Lower leg skin (tissue), 4 donors: ENCODE data around the gene FN1. TPM values are rescaled to one million over a fixed set of nuclear protein-coding genes. Genes with fewer than 3 reads are reported as not detected.

Source experiments
- DNase-seq, 2 donors: peaks; one replicate each; pipeline ENCODE4 v3.0.0-alpha.2; 2019; ENCODE audit warnings: low spot score in 2 of 2
- H3K4me3 ChIP-seq: fragments of 200-600 bp; sonication (generic); 2 replicates; pipeline ENCODE4 v1.5.1; 2017; ENCODE audit warnings: mild to moderate bottlenecking, low read depth; ENCODE audit not compliant: poor library complexity, severe bottlenecking
- POLR2A ChIP-seq, 2 donors: fragments of 450-650 bp; IDR thresholded peaks; one replicate each; pipeline ENCODE4 v1.6.1; 2016 to 2017; ENCODE audit warnings: antibody characterized with exemption in 2 of 2, mild to moderate bottlenecking in 1 of 2, moderate library complexity in 1 of 2
- WGBS, 2 donors: methylation state at CpG; one replicate each; pipeline ENCODE4 v1.1.5; 2018; 5-methylcytosine and 5-hydroxymethylcytosine counted together
- intact Hi-C: fragments of 100-400 bp; cut with DNase I; formaldehyde crosslinking; loops from one replicate; pipeline ENCODE4 v1.15.0; 2023; ENCODE audit warnings: low total_unique reads
- total RNA-seq, 4 donors: library from RNA; depleted of rRNA; stranded (reverse); fragments of >200 nt; gene quantifications; one replicate each; pipeline ENCODE4 v1.1.0, GENCODE V29; 2016
- TF ChIP-seq, protein P1 (sequence below), 3 donors: fragments of 450-650 bp; IDR thresholded peaks; one replicate each; pipeline ENCODE4 v1.5.1; 2016; ENCODE audit warnings: antibody characterized with exemption in 3 of 3, mild to moderate bottlenecking in 3 of 3, moderate library complexity in 2 of 3

FN1 gene
- total RNA-seq, 4 donors from 2014 or later: 38.2 to 149 (median 52.8) TPM

DNA sequence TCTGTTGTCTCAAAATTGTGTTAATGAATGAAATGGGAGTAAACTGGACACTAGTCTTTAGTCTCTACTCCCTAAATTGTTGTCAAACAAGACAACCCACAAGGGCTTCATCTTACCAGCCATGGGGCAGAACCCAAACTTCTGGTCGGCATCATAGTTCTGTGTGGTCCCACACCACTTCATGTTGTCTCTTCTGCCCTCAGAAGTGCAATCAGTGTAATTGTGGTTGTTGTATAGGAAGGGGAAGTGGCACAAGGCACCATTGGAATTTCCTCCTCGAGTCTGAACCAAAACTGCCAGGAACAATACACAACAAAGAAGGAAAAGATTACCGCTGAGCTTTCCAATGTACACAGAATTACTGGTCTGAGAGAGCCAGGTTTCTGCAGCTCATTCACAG is 12.6 kb downstream of the FN1 start:
- intact Hi-C loops: no loop called here
- no peak for DNase-seq
- no peak overlapping the region for H3K4me3 ChIP-seq
- TF ChIP-seq, protein P1, sequence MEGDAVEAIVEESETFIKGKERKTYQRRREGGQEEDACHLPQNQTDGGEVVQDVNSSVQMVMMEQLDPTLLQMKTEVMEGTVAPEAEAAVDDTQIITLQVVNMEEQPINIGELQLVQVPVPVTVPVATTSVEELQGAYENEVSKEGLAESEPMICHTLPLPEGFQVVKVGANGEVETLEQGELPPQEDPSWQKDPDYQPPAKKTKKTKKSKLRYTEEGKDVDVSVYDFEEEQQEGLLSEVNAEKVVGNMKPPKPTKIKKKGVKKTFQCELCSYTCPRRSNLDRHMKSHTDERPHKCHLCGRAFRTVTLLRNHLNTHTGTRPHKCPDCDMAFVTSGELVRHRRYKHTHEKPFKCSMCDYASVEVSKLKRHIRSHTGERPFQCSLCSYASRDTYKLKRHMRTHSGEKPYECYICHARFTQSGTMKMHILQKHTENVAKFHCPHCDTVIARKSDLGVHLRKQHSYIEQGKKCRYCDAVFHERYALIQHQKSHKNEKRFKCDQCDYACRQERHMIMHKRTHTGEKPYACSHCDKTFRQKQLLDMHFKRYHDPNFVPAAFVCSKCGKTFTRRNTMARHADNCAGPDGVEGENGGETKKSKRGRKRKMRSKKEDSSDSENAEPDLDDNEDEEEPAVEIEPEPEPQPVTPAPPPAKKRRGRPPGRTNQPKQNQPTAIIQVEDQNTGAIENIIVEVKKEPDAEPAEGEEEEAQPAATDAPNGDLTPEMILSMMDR (IDR thresholded peaks at IDR 0.05): no peak
- no peak for TF ChIP-seq POLR2A (IDR thresholded peaks at IDR 0.05)
- WGBS, 2 donors: 61 to 62% methylated on average over 3 of the region's 3 CpGs

DNA sequence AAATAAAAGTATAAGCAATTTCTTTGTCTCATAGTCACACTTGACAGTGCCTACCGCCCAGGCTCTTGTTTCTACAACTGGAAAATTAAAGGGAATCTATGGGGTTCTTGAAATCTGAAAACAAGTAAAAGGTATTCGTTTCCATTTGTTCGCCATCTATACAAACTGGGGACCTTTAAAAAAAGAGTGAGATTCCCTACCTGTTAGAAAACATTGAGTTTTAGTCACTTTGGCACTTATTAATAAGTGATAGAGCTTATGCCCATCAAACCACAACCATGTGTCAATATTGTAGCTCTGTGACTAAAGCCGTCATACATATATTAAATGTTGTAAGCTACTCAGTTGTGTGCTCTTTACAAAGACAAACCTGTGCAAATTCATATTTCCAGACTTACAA is 13.2 kb downstream of the FN1 start:
- intact Hi-C loops: no loop called here
- H3K4me3 ChIP-seq: no peak overlapping the region
- 94% methylated on average over 4 of the region's 4 CpGs for WGBS, 2 donors
- TF ChIP-seq, protein P1 (IDR thresholded peaks at IDR 0.05): no peak
- DNase-seq: no peak

DNA sequence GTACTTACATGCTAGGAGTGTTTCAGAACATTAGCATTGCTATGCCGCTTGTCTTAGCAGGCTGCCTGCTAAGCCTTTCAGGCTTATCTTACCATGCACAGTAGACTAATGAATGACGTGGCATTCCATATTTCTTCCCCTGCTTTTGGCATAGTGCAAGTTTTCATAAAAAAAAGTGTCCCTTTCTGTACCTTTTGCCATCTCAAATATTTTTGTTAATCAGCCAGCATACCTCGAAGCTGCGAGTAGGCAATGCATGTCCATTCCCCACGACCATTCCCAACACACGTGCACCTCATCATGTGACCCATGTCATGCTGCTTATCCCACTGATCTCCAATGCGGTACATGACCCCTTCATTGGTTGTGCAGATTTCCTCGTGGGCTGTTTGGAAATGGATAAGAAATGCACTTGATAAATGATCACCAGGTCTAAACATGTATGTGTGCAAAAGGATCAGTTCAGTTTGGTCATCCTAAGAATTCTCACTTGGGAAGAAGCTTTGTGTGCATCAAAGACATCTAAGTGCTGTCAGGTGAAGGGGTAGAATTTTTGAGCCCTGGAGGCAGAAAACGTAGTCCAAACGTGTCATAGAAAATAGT is 13.9 kb downstream of the FN1 start:
- H3K4me3 ChIP-seq: no peak overlapping the region
- intact Hi-C loops: no loop called here
- WGBS, 2 donors: 55 to 60% methylated on average over 10 of the region's 10 CpGs
- TF ChIP-seq POLR2A (IDR thresholded peaks at IDR 0.05): no peak
- TF ChIP-seq, protein P1 (IDR thresholded peaks at IDR 0.05): no peak
- no peak for DNase-seq

DNA sequence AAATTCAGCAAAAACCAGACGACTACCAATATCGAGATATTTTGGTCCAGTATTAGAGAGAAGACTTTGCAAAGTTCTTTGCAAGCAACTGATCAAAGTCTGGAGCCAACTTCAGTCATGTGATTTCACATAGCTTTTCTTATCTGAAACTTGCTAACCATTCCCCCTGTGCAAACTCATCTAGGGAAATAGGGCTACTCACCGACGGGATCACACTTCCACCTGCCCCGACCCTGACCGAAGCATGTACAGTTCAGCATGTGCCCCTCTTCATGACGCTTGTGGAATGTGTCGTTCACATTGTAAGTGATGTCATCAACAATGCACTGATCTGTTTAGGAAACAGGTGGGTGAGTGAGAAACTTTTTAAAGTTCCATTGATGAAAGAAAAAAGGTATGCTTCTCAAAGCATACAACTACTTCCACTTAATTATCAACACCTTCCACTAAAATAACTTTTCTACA is 15.4 kb downstream of the FN1 start:
- no peak overlapping the region for H3K4me3 ChIP-seq
- intact Hi-C loops: no loop called here
- TF ChIP-seq, protein P1 (IDR thresholded peaks at IDR 0.05): no peak
- no peak for TF ChIP-seq POLR2A (IDR thresholded peaks at IDR 0.05)
- DNase-seq: no peak
- 89 to 92% methylated on average over 8 of the region's 8 CpGs for WGBS, 2 donors

DNA sequence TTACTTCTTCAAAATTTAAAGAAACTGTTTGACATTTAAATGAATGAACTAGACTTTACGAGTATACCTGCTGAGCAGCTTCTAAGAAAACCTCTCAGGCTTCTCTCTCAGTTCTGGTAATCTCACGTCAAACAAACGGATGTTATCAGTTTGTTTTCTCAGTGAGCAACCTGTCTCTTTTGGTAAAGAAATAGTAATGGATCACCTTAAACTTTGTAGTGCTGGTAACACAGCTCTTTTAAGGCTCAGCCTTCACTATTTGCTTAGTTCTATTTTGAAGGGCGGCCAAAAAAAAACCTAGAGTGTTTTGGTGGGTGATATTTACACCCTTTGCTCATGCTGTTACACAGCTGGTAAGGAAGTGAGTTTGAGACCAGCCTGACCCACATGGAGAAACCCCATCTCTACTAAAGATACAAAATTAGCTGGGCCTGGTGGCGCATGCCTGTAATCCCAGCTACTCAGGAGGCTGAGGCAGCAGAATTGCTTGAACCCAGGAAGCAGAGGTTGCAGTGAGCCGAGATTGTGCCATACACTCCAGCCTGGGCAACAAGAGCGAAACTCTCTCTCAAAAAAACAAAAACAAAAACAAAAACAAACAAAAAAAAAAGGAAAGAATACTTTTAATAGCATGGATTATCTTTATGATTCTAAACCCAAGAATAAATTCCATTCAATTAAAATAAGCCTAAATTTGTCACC is 15.9 kb downstream of the FN1 start:
- DNase-seq: no peak
- intact Hi-C loops: no loop called here
- 79 to 86% methylated on average over 7 of the region's 7 CpGs for WGBS, 2 donors

More for the DNA sequence above, 15.9 kb downstream of the FN1 start:
- no peak overlapping the region for H3K4me3 ChIP-seq
- no peak for TF ChIP-seq POLR2A (IDR thresholded peaks at IDR 0.05)
- TF ChIP-seq, protein P1 (IDR thresholded peaks at IDR 0.05): no peak
